ENCODE measurements around the gene TAB3.
A peak's percentile ranks its signal among the peaks of the same experiment; 100 is the strongest.

Gene TAB3

GRCh38 chrX:30889147-30890140 is at the start of gene TAB3:
Gene TAB3 (minus strand): TSS chrX:30889254. CDS start chrX:30859588, 29,666 bp downstream.
- Histone ChIP-seq H3K4me3 (ENCODE audit: low read depth in 1 of 2, low read length in 2 of 2) (peak within 1 kb of the TSS; percentile 79 to 82), H3K27ac (ENCODE audit: low read depth, low read length) (peak within 1 kb of the TSS; percentile 78), H3K36me3 (ENCODE audit: control insufficient read depth in 1 of 2, insufficient read depth in 2 of 2, low read length in 2 of 2) (no peaks in the 10 kb centered on the region), H3K9ac (ENCODE audit: low read depth in 1 of 2, low read length in 2 of 2) (peak within 1 kb of the TSS; percentile 63 to 79), H3K9me3 (ENCODE audit: control insufficient read depth in 1 of 2, low read length in 2 of 2) (no peaks in the 10 kb centered on the region), H3K27me3 (ENCODE audit: control insufficient read depth in 1 of 2, insufficient read depth in 2 of 2, low read length in 2 of 2) (no peaks in the 10 kb centered on the region), H3K4me1 (ENCODE audit: control insufficient read depth in 1 of 2, insufficient read depth in 2 of 2, low read length in 2 of 2) (peaks cover 10 to 12% of the 10 kb centered on the region in 2 donors)

GRCh38 chrX:30938295-30938694 is 49.2 kb upstream of the TAB3 start:
- no peaks in the 10 kb centered on the region for H3K36me3 ChIP-seq (ENCODE audit: control insufficient read depth in 1 of 2, insufficient read depth in 2 of 2, low read length in 2 of 2)
- no peak overlapping the region for H3K9ac ChIP-seq (ENCODE audit: low read depth in 1 of 2, low read length in 2 of 2)
- H3K27ac ChIP-seq (ENCODE audit: low read depth, low read length), result no peak overlapping the region
- no peak overlapping the region for H3K4me3 ChIP-seq (ENCODE audit: low read depth in 1 of 2, low read length in 2 of 2)
- H3K4me1 ChIP-seq (ENCODE audit: control insufficient read depth in 1 of 2, insufficient read depth in 2 of 2, low read length in 2 of 2), result no peaks in the 10 kb centered on the region
- no peaks in the 10 kb centered on the region for H3K27me3 ChIP-seq (ENCODE audit: control insufficient read depth in 1 of 2, insufficient read depth in 2 of 2, low read length in 2 of 2)
- no peaks in the 10 kb centered on the region for H3K9me3 ChIP-seq (ENCODE audit: control insufficient read depth in 1 of 2, low read length in 2 of 2)

- H3K27ac ChIP-seq (ENCODE audit: low read depth, low read length), result no peak overlapping the region
- H3K4me1 ChIP-seq (ENCODE audit: control insufficient read depth in 1 of 2, insufficient read depth in 2 of 2, low read length in 2 of 2), result peaks cover 0 to 4% of the 10 kb centered on the region in 2 donors
- no peak overlapping the region for H3K4me3 ChIP-seq (ENCODE audit: low read depth in 1 of 2, low read length in 2 of 2)
- no peaks in the 10 kb centered on the region for H3K27me3 ChIP-seq (ENCODE audit: control insufficient read depth in 1 of 2, insufficient read depth in 2 of 2, low read length in 2 of 2)
- H3K9ac ChIP-seq (ENCODE audit: low read depth in 1 of 2, low read length in 2 of 2), result no peak overlapping the region
- no peaks in the 10 kb centered on the region for H3K36me3 ChIP-seq (ENCODE audit: control insufficient read depth in 1 of 2, insufficient read depth in 2 of 2, low read length in 2 of 2)
- no peaks in the 10 kb centered on the region for H3K9me3 ChIP-seq (ENCODE audit: control insufficient read depth in 1 of 2, low read length in 2 of 2)
These were observed 46.9 kb upstream of the TAB3 start for GRCh38 chrX:30935985-30936384.

GRCh38 chrX:30931920-30932319 is 42.9 kb upstream of the TAB3 start:
- Histone ChIP-seq H3K36me3 (ENCODE audit: control insufficient read depth in 1 of 2, insufficient read depth in 2 of 2, low read length in 2 of 2) (no peaks in the 10 kb centered on the region), H3K27ac (ENCODE audit: low read depth, low read length) (no peak overlapping the region), H3K9ac (ENCODE audit: low read depth in 1 of 2, low read length in 2 of 2) (no peak overlapping the region), H3K4me1 (ENCODE audit: control insufficient read depth in 1 of 2, insufficient read depth in 2 of 2, low read length in 2 of 2) (peaks cover 0 to 4% of the 10 kb centered on the region in 2 donors), H3K9me3 (ENCODE audit: control insufficient read depth in 1 of 2, low read length in 2 of 2) (no peaks in the 10 kb centered on the region), H3K27me3 (ENCODE audit: control insufficient read depth in 1 of 2, insufficient read depth in 2 of 2, low read length in 2 of 2) (no peaks in the 10 kb centered on the region), H3K4me3 (ENCODE audit: low read depth in 1 of 2, low read length in 2 of 2) (no peak overlapping the region)

- Histone ChIP-seq H3K27ac (ENCODE audit: low read depth, low read length) (no peak overlapping the region), H3K4me3 (ENCODE audit: low read depth in 1 of 2, low read length in 2 of 2) (no peak overlapping the region), H3K27me3 (ENCODE audit: control insufficient read depth in 1 of 2, insufficient read depth in 2 of 2, low read length in 2 of 2) (no peaks in the 10 kb centered on the region), H3K36me3 (ENCODE audit: control insufficient read depth in 1 of 2, insufficient read depth in 2 of 2, low read length in 2 of 2) (no peaks in the 10 kb centered on the region), H3K4me1 (ENCODE audit: control insufficient read depth in 1 of 2, insufficient read depth in 2 of 2, low read length in 2 of 2) (peaks cover 0 to 4% of the 10 kb centered on the region in 2 donors), H3K9ac (ENCODE audit: low read depth in 1 of 2, low read length in 2 of 2) (no peak overlapping the region), H3K9me3 (ENCODE audit: control insufficient read depth in 1 of 2, low read length in 2 of 2) (no peaks in the 10 kb centered on the region)
These were observed 41.6 kb upstream of the TAB3 start for GRCh38 chrX:30930679-30931078.

GRCh38 chrX:30930143-30930542 is 41.1 kb upstream of the TAB3 start:
- H3K9me3 ChIP-seq (ENCODE audit: control insufficient read depth in 1 of 2, low read length in 2 of 2), result no peaks in the 10 kb centered on the region
- no peak overlapping the region for H3K27ac ChIP-seq (ENCODE audit: low read depth, low read length)
- H3K9ac ChIP-seq (ENCODE audit: low read depth in 1 of 2, low read length in 2 of 2), result no peak overlapping the region
- no peaks in the 10 kb centered on the region for H3K27me3 ChIP-seq (ENCODE audit: control insufficient read depth in 1 of 2, insufficient read depth in 2 of 2, low read length in 2 of 2)
- H3K4me3 ChIP-seq (ENCODE audit: low read depth in 1 of 2, low read length in 2 of 2), result no peak overlapping the region
- no peaks in the 10 kb centered on the region for H3K36me3 ChIP-seq (ENCODE audit: control insufficient read depth in 1 of 2, insufficient read depth in 2 of 2, low read length in 2 of 2)
- H3K4me1 ChIP-seq (ENCODE audit: control insufficient read depth in 1 of 2, insufficient read depth in 2 of 2, low read length in 2 of 2), result peaks cover 0 to 4% of the 10 kb centered on the region in 2 donors

GRCh38 chrX:30920271-30920670 is 31.2 kb upstream of the TAB3 start:
- H3K36me3 ChIP-seq (ENCODE audit: control insufficient read depth in 1 of 2, insufficient read depth in 2 of 2, low read length in 2 of 2), result no peaks in the 10 kb centered on the region
- no peaks in the 10 kb centered on the region for H3K4me1 ChIP-seq (ENCODE audit: control insufficient read depth in 1 of 2, insufficient read depth in 2 of 2, low read length in 2 of 2)
- no peak overlapping the region for H3K4me3 ChIP-seq (ENCODE audit: low read depth in 1 of 2, low read length in 2 of 2)
- no peaks in the 10 kb centered on the region for H3K27me3 ChIP-seq (ENCODE audit: control insufficient read depth in 1 of 2, insufficient read depth in 2 of 2, low read length in 2 of 2)
- H3K9me3 ChIP-seq (ENCODE audit: control insufficient read depth in 1 of 2, low read length in 2 of 2), result no peaks in the 10 kb centered on the region
- H3K9ac ChIP-seq (ENCODE audit: low read depth in 1 of 2, low read length in 2 of 2), result no peak overlapping the region
- no peak overlapping the region for H3K27ac ChIP-seq (ENCODE audit: low read depth, low read length)

- Histone ChIP-seq H3K4me1 (ENCODE audit: control insufficient read depth in 1 of 2, insufficient read depth in 2 of 2, low read length in 2 of 2) (no peaks in the 10 kb centered on the region), H3K9ac (ENCODE audit: low read depth in 1 of 2, low read length in 2 of 2) (no peak overlapping the region), H3K9me3 (ENCODE audit: control insufficient read depth in 1 of 2, low read length in 2 of 2) (no peaks in the 10 kb centered on the region), H3K36me3 (ENCODE audit: control insufficient read depth in 1 of 2, insufficient read depth in 2 of 2, low read length in 2 of 2) (no peaks in the 10 kb centered on the region), H3K4me3 (ENCODE audit: low read depth in 1 of 2, low read length in 2 of 2) (no peak overlapping the region), H3K27me3 (ENCODE audit: control insufficient read depth in 1 of 2, insufficient read depth in 2 of 2, low read length in 2 of 2) (no peaks in the 10 kb centered on the region), H3K27ac (ENCODE audit: low read depth, low read length) (no peak overlapping the region)
These were observed 29.4 kb upstream of the TAB3 start for GRCh38 chrX:30918480-30918879.

GRCh38 chrX:30913492-30913891 is 24.4 kb upstream of the TAB3 start:
- no peak overlapping the region for H3K27ac ChIP-seq (ENCODE audit: low read depth, low read length)
- H3K27me3 ChIP-seq (ENCODE audit: control insufficient read depth in 1 of 2, insufficient read depth in 2 of 2, low read length in 2 of 2), result no peaks in the 10 kb centered on the region

GRCh38 chrX:30910124-30910860 is 21.2 kb upstream of the TAB3 start:
- no peaks in the 10 kb centered on the region for H3K27me3 ChIP-seq (ENCODE audit: control insufficient read depth in 1 of 2, insufficient read depth in 2 of 2, low read length in 2 of 2)
- no peaks in the 10 kb centered on the region for H3K4me1 ChIP-seq (ENCODE audit: control insufficient read depth in 1 of 2, insufficient read depth in 2 of 2, low read length in 2 of 2)
- H3K4me3 ChIP-seq (ENCODE audit: low read depth in 1 of 2, low read length in 2 of 2), result no peak overlapping the region
- no peak overlapping the region for H3K9ac ChIP-seq (ENCODE audit: low read depth in 1 of 2, low read length in 2 of 2)
- H3K27ac ChIP-seq (ENCODE audit: low read depth, low read length), result no peak overlapping the region
- H3K36me3 ChIP-seq (ENCODE audit: control insufficient read depth in 1 of 2, insufficient read depth in 2 of 2, low read length in 2 of 2), result no peaks in the 10 kb centered on the region
- H3K9me3 ChIP-seq (ENCODE audit: control insufficient read depth in 1 of 2, low read length in 2 of 2), result no peaks in the 10 kb centered on the region

More at GRCh38 chrX:30913492-30913891, 24.4 kb upstream of the TAB3 start:
- no peak overlapping the region for H3K9ac ChIP-seq (ENCODE audit: low read depth in 1 of 2, low read length in 2 of 2)
- H3K4me3 ChIP-seq (ENCODE audit: low read depth in 1 of 2, low read length in 2 of 2), result no peak overlapping the region
- H3K36me3 ChIP-seq (ENCODE audit: control insufficient read depth in 1 of 2, insufficient read depth in 2 of 2, low read length in 2 of 2), result no peaks in the 10 kb centered on the region
- H3K4me1 ChIP-seq (ENCODE audit: control insufficient read depth in 1 of 2, insufficient read depth in 2 of 2, low read length in 2 of 2), result no peaks in the 10 kb centered on the region
- H3K9me3 ChIP-seq (ENCODE audit: control insufficient read depth in 1 of 2, low read length in 2 of 2), result no peaks in the 10 kb centered on the region
